MCF 10A (cell line): ENCODE measurements around the gene KLF9. TPM values are rescaled to one million over a fixed set of nuclear protein-coding genes. Genes with fewer than 3 reads are reported as not detected.

ENCODE experiments used
- BruUV-seq: library from RNA; stranded (reverse); fragments of 400-500 nt; replicated peaks from 2 replicates; lab custom pipeline; 2021; lab: Mats Ljungman, UMichigan
- CTCF ChIA-PET: fragments of 300-600 bp; sonication (Branson Sonifier 250); formaldehyde crosslinking; extraction: SDS; loops from one replicate; lab custom pipeline; 2021; ENCODE audit warnings: antibody characterized with exemption, inconsistent platforms; lab: Yijun Ruan, JAX
- POLR2A ChIA-PET: fragments of 300-600, 350-650 bp; sonication (Branson Sonifier 250); formaldehyde crosslinking; extraction: SDS; loops from one replicate; lab custom pipeline; 2020; ENCODE audit warnings: antibody characterized with exemption, inconsistent platforms; lab: Yijun Ruan, JAX
- DNase-seq: peaks from one replicate; pipeline ENCODE4 v3.0.0-alpha.2; 2018; ENCODE audit not compliant: unreplicated experiment
- H3K27ac Mint-ChIP-seq: one replicate; pipeline ENCODE4 v1.8.0; 2022; ENCODE audit warnings: mild to moderate bottlenecking, low read depth, mixed read lengths; ENCODE audit not compliant: unreplicated experiment
- H3K27me3 Mint-ChIP-seq: one replicate; pipeline ENCODE4 v1.8.0; 2022; ENCODE audit warnings: mixed read lengths; ENCODE audit not compliant: insufficient read depth, unreplicated experiment
- H3K36me3 Mint-ChIP-seq: one replicate; pipeline ENCODE4 v1.8.0; 2022; ENCODE audit warnings: mild to moderate bottlenecking, moderate library complexity, mixed read lengths; ENCODE audit not compliant: insufficient read depth, unreplicated experiment
- H3K4me1 Mint-ChIP-seq: one replicate; pipeline ENCODE4 v1.8.0; 2022; ENCODE audit warnings: mixed read lengths; ENCODE audit not compliant: insufficient read depth, unreplicated experiment
- H3K4me3 Mint-ChIP-seq: one replicate; pipeline ENCODE4 v1.8.0; 2022; ENCODE audit warnings: mild to moderate bottlenecking, moderate library complexity, mixed read lengths; ENCODE audit not compliant: unreplicated experiment
- H3K9me3 Mint-ChIP-seq: one replicate; pipeline ENCODE4 v1.8.0; 2022; ENCODE audit warnings: mixed read lengths; ENCODE audit not compliant: unreplicated experiment
- CTCF ChIP-seq: fragments of 200-600 bp; IDR thresholded peaks from one replicate; pipeline ENCODE4 v1.8.0; 2022; ENCODE audit warnings: antibody characterized with exemption, mild to moderate bottlenecking; ENCODE audit not compliant: unreplicated experiment
- intact Hi-C: fragments of 100-400 bp; cut with micrococcal nuclease; formaldehyde crosslinking; loops from 2 replicates; pipeline ENCODE4 v1.14.1; 2022
- total RNA-seq: library from RNA; stranded (reverse); gene quantifications from 2 replicates; pipeline ENCODE4 v1.2.3, GENCODE V29; 2022

KLF9 gene
- total RNA-seq, 1 experiment from 2014 or later: 5.9 TPM

DNA sequence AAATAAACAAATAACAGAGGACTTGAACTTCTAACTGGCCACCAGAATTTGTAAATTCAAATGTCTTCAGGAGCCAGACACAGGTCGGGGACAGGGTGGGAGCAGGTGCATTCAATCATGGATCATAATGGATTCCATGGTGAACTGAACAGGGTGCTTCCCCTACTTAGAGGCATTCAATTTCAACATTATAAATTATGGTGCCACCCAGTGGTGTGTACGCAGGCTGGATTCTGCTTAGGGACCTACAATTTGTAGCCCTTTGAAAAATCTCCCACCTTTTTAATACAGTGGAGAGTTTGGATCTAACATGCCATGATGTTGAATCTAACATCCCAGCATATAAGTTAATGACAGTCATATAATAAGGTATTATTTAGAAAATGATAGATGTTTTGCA lies 22.3 kb downstream of the KLF9 start:
- H3K27ac Mint-ChIP-seq: no peak overlapping the region
- peak; percentile 13 for TF ChIP-seq CTCF
- ChIA-PET POLR2A (interaction anchor here (1.3 kb wide), 1 partner anchor 27 kb away, joined by 3 read pairs; no protein-coding TSS in a partner anchor), CTCF (interaction anchor here (0.8 to 3.6 kb wide), 3 partner anchors 16 to 211 kb away, joined by 3 to 19 read pairs (median 4); no protein-coding TSS in a partner anchor)
- BruUV-seq: no TSS peak
- H3K9me3 Mint-ChIP-seq: no peaks in the 10 kb centered on the region
- H3K36me3 Mint-ChIP-seq: peaks cover 11% of the 10 kb centered on the region
- peak; percentile 18 for DNase-seq
- no peaks in the 10 kb centered on the region for H3K27me3 Mint-ChIP-seq
- intact Hi-C loops: loop anchor here (5.0 kb wide), 1 partner anchor 40 kb away; no protein-coding TSS in a partner anchor
- H3K4me3 Mint-ChIP-seq: no peak overlapping the region
- peaks cover 21% of the 10 kb centered on the region for H3K4me1 Mint-ChIP-seq

GRCh38 chr9:70390933-70391341 lies 23.5 kb downstream of the KLF9 start:
- peaks cover 24% of the 10 kb centered on the region for H3K36me3 Mint-ChIP-seq
- H3K9me3 Mint-ChIP-seq: no peaks in the 10 kb centered on the region
- ChIA-PET POLR2A (interaction anchor here (1.1 to 1.7 kb wide), 6 partner anchors 9 to 211 kb away, joined by 3 to 6 read pairs (median 4); no protein-coding TSS in a partner anchor), CTCF (interaction anchor here (0.6 to 3.6 kb wide), 10 partner anchors 14 to 212 kb away, joined by 3 to 19 read pairs (median 4); no protein-coding TSS in a partner anchor)
- intact Hi-C loops: loop anchor here (5.0 kb wide), 1 partner anchor 39 kb away; no protein-coding TSS in a partner anchor
- no peak overlapping the region for H3K27ac Mint-ChIP-seq
- H3K27me3 Mint-ChIP-seq: no peaks in the 10 kb centered on the region
- no peak overlapping the region for H3K4me3 Mint-ChIP-seq
- peak; percentile 6 for DNase-seq
- no TSS peak for BruUV-seq
- peaks cover 21% of the 10 kb centered on the region for H3K4me1 Mint-ChIP-seq
- no peak for TF ChIP-seq CTCF

GRCh38 chr9:70389621-70390266 lies 24.7 kb downstream of the KLF9 start:
- Mint-ChIP-seq H3K4me3 (no peak overlapping the region), H3K9me3 (no peaks in the 10 kb centered on the region), H3K4me1 (peaks cover 21% of the 10 kb centered on the region), H3K36me3 (peaks cover 28% of the 10 kb centered on the region), H3K27ac (no peak overlapping the region), H3K27me3 (no peaks in the 10 kb centered on the region)
- ChIA-PET CTCF (interaction anchor here (0.6 to 3.6 kb wide), 6 partner anchors 32 to 630 kb away, joined by 3 to 19 read pairs (median 3); no protein-coding TSS in a partner anchor), POLR2A (interaction anchor here (0.6 to 1.7 kb wide), 8 partner anchors 10 to 345 kb away, joined by 3 to 6 read pairs (median 4); no protein-coding TSS in a partner anchor)
- BruUV-seq: no TSS peak
- peak; percentile 29 for DNase-seq
- TF ChIP-seq CTCF: no peak
- intact Hi-C loops: loop anchor here (5.0 kb wide), 1 partner anchor 37 kb away; no protein-coding TSS in a partner anchor

DNA sequence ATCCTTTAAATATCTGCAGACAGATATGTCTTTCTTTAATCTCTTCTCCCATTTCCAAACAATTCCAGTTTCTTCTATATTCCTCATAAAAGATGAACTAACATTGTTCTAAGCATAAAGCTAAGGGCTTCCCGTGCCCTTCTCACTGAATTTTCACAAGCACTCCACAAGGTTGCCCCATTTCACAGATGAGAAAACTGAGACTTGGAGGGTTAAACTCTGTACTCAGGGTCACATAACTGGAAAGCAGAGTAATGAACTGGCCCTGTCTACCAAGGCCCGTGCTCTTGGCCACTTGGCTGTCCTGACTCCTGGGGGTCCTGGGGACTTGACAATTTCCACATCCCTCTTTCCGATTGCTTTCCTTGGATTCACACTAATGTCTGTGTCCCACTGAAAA lies 25.3 kb downstream of the KLF9 start:
- BruUV-seq: no TSS peak
- intact Hi-C loops: no loop called here
- Mint-ChIP-seq H3K4me1 (peaks cover 21% of the 10 kb centered on the region), H3K4me3 (no peak overlapping the region), H3K27ac (no peak overlapping the region), H3K27me3 (no peaks in the 10 kb centered on the region), H3K9me3 (no peaks in the 10 kb centered on the region), H3K36me3 (peaks cover 32% of the 10 kb centered on the region)
- no peak for TF ChIP-seq CTCF
- ChIA-PET CTCF (interaction anchor here (0.6 to 3.6 kb wide), 3 partner anchors 214 to 631 kb away, joined by 3 to 19 read pairs (median 4); no protein-coding TSS in a partner anchor), POLR2A (interaction anchor here (0.8 to 1.7 kb wide), 5 partner anchors 10 to 32 kb away, joined by 3 to 6 read pairs (median 3); no protein-coding TSS in a partner anchor)
- no peak for DNase-seq
